Hematopoietic multipotent progenitor cell treated with erythropoietin and hydrocortisone succinate and interleukin-3 and kit ligand, for 8 days (in vitro differentiated cells): ENCODE measurements around the gene IGDCC3.
A peak's percentile ranks its signal among the peaks of the same experiment; 100 is the strongest.
"Not testable (repeated sequence)": the region's sequence is repeated elsewhere in the genome, so short reads cannot be mapped to it uniquely, and the experiment has no call there.

Experiments
- DNase-seq: peaks from one replicate; pipeline ENCODE4 v3.0.0-alpha.2; 2015

Gene IGDCC3

GRCh38 chr15:65405791-65406423 is 28.1 kb upstream of the IGDCC3 start:
- DNase-seq, result no peak

DNA sequence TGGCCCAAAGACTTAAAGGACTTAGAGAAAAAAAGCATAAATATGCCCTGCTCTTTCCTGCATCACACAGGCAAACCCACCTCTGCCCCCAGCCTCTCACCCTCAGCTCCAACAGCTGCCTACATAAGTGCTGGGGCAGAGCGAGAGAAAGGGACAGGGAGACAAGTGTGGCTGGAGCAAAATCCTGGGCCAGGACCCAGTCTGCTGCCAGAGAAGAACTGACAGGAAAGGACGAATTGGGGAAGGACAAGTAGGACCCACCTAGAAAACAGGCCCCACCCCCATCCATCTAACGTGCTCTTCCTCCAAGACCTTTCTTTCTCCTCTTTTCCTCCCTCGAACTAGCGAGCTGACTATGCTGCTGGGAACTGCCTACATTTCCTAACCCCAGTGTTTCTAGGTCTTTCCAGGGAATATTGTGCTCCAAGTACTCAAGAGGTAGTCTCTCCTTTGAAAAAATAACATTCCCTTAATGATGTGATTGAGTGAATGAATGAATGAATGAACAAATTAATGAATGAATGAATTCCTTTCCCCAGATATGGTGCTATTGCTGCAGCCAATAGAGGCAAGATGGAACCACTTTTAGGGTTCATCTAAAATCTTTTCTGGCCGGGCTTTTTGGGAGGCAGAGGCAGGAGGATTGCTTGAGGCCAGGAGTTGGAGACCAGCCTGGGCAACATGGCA is 26.5 kb upstream of the IGDCC3 start:
- no peak for DNase-seq

DNA sequence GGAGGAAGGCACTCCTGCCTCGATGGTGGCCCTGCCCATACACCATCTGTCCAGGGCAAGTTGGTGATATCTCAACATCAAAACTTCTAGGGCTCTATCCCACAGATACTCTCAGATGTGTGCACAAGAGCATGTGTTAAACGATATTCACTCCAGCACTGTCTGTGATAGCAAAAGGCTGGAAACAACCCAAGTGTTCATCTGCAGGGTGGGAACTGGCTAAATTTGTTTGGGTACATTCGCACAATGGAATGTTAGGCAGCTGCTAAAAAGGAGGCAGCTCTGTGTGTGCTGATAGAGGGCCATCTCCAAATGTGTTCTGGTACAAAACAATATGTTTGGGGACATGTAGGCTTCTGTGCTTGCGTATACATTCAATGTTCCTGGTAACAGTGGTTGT is 25.2 kb upstream of the IGDCC3 start:
- no peak for DNase-seq

- no peak for DNase-seq
Observed at GRCh38 chr15:65401611-65402240, 23.9 kb upstream of the IGDCC3 start.

GRCh38 chr15:65400760-65401610 is 23.2 kb upstream of the IGDCC3 start:
- peak; percentile 53 for DNase-seq

- no peak for DNase-seq
Observed at GRCh38 chr15:65399997-65400396, 22.2 kb upstream of the IGDCC3 start.

GRCh38 chr15:65399001-65399706 is 21.4 kb upstream of the IGDCC3 start:
- no peak for DNase-seq

- DNase-seq, result not testable (repeated sequence)
Observed at GRCh38 chr15:65398486-65398885, 20.7 kb upstream of the IGDCC3 start.

DNA sequence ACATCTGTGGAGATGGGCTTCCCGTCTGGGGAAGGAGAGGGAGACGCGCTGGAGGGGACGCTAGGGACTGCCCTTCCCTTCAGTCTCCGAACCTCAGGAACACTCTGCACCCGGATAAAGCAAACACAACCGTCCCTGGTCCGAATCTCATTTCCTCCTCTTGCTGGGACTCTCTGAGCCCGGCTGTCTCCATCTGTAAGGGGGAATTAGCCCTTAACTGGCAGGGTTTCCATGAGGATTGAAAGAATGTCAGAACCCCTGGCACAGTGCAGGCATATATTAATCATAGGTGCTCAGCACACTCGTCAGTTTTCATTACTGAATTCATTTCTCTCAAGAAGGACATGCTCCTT is 19.1 kb upstream of the IGDCC3 start:
- DNase-seq, result no peak

- no peak for DNase-seq
Observed at GRCh38 chr15:65396283-65396964, 18.6 kb upstream of the IGDCC3 start.

DNA sequence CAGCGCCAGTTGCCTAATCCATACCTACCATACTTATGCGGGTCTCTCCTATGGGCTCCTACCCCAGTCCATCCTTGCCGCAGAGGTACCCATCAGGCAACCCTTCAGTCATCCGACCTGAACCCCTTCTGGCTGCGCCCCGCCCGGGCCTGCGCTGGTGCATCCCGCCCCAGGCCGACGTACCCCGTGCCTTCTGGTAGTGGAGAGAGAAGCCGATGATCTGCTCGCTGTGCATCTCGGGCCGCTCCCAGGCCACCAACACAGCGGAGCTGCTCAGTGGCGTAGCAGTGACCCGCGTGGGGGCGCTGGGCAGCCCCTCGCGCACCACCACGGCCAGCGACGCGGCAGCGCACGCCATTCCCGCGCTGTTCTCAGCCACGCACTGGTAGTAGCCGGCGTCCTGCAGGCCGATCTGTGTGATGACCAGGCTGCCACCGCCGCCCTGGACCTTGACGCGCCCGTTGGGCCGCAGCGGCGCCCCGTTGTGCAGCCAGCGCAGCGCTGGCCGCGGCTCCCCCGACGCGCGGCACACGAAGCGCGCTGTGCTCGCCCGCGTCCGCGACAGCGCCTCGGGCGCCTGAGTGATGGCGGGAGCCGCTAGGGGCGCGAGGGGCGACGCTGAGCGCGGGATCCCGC is 17.9 kb upstream of the IGDCC3 start:
- no peak for DNase-seq

DNA sequence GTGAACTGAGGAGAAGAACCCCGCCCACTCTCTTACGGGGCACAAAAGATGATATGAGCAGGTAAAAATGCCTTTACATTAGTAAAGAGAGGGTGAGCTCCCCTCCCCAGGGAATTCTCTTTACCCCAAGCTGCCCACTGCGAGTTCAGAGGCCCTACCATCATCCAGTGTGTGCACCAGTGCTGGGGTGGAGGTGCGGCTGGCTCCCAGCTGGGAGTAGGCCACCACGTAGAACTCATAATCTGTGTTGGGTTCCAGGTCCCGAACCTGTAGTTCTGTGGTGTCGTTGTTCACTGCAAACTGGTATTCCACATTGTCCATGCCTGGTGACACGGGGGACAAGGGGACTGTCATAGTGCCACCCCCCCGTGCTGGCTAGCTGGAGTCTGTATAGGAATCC is 17.1 kb upstream of the IGDCC3 start:
- DNase-seq, result no peak

GRCh38 chr15:65394280-65394789 is 16.5 kb upstream of the IGDCC3 start:
- DNase-seq, result no peak

DNA sequence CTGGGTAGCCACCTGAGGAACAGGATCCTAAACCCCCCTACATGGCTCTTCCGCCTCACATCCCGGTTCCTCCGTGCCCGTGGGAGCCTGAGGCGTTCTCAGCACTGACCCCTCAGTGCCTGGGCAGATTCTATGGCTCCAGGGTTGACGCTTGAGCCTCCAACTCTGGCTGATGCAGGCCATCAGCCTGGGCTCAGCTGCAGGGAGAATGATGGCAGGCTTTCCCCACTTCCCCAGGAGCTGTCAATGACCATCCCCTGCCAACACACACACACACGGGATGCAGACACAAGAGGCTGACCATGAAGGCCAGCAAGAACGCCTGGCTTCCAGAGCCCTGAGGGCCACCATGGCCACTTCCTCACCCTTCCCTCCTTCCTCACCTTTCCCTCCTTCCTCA is 15.8 kb upstream of the IGDCC3 start:
- no peak for DNase-seq

DNA sequence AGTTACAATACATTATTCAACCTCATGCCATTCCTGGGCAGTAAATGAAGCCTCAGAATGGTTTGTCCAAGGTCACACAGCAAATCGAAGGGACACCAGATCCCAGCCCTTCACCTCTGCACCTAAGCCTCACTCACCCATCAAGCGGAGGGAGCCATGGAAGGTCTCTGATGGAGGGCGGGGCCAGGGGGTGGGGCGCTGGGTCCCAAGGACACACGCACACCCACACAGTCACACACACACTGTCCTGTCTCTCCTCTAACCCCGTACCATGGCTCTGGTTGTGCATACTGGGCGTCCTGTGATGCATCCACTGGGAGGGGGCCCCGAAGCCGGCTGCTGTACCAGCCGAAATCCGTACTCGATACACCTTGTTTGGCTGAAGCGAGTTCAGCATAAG is 15.3 kb upstream of the IGDCC3 start:
- no peak for DNase-seq

GRCh38 chr15:65392368-65392767 is 14.6 kb upstream of the IGDCC3 start:
- DNase-seq, result no peak

DNA sequence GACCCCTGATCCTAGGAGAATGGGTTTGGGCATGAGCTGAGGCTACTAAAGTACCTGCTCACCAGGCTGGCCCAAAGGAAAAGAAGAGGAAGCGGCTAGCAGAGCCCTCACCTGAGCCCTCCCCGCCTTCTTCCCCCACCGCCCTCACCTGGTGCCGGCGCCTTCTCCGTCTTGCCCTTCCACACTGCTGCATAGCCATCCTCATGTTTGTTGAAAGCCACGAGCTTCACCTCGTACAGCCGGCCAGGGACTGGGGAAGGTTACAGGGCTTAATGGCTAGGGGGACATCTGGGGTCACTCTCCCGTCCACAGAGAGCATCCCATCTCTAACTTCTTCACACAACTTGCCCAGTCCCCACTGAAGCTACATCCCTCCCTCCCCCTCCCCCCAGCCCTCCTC is 13.9 kb upstream of the IGDCC3 start:
- DNase-seq, result no peak

GRCh38 chr15:65390447-65390846 is 12.6 kb upstream of the IGDCC3 start:
- no peak for DNase-seq

DNA sequence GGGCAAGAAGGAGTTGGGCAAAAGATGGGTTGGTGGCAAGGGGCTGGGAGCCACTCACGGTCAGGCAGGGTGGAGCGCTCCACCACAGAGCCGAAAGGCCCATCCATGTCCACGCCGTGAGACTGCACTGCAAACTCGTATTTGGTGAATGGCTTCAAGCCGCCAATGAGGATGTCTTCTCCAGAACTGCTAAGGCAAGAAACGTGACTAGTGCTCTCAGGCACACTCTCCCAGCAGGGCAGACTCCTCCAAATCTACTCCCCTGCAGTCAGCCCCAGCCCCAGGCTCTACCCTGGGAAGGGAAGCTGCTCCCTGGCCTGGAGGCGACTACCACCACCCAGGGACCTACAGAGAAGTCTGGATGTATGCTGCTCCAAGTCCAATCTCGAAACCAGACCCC is 11.4 kb upstream of the IGDCC3 start:
- DNase-seq, result no peak

- no peak for DNase-seq
Observed at GRCh38 chr15:65388306-65389080, 10.7 kb upstream of the IGDCC3 start.

- no peak for DNase-seq
Observed at GRCh38 chr15:65386886-65387285, 9.1 kb upstream of the IGDCC3 start.
